Measurements from ENCODE around the gene INHA.
A peak's percentile ranks its signal among the peaks of the same experiment; 100 is the strongest.

INHA gene, protein sequence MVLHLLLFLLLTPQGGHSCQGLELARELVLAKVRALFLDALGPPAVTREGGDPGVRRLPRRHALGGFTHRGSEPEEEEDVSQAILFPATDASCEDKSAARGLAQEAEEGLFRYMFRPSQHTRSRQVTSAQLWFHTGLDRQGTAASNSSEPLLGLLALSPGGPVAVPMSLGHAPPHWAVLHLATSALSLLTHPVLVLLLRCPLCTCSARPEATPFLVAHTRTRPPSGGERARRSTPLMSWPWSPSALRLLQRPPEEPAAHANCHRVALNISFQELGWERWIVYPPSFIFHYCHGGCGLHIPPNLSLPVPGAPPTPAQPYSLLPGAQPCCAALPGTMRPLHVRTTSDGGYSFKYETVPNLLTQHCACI

DNA sequence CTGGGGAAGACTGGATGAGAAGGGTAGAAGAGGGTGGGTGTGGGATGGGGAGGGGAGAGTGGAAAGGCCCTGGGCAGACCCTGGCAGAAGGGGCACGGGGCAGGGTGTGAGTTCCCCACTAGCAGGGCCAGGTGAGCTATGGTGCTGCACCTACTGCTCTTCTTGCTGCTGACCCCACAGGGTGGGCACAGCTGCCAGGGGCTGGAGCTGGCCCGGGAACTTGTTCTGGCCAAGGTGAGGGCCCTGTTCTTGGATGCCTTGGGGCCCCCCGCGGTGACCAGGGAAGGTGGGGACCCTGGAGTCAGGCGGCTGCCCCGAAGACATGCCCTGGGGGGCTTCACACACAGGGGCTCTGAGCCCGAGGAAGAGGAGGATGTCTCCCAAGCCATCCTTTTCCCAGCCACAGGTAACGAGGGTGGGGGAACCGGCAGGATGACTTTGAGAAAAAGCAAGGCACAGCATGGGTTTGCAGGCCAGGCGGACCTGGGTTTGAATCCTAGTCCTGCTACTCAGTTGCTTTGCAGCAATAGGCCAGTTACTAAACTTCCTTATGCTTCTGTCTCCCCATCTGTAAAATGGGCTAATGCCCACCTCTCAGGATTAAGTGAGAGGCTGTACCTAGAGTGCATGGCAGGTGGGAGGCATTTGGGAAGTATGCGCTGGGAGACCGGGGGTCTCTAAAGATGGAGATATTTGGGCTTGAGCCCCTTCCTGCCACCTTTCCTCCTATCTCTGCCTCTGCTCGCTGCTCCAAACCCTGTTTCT lies at the start of gene INHA:
Gene INHA (plus strand): TSS at position 74 of the 765 bp plus-strand sequence. CDS start 65 bp downstream, at position 139.
- no peak for DNase-seq (ENCODE audit: low spot score)

DNA sequence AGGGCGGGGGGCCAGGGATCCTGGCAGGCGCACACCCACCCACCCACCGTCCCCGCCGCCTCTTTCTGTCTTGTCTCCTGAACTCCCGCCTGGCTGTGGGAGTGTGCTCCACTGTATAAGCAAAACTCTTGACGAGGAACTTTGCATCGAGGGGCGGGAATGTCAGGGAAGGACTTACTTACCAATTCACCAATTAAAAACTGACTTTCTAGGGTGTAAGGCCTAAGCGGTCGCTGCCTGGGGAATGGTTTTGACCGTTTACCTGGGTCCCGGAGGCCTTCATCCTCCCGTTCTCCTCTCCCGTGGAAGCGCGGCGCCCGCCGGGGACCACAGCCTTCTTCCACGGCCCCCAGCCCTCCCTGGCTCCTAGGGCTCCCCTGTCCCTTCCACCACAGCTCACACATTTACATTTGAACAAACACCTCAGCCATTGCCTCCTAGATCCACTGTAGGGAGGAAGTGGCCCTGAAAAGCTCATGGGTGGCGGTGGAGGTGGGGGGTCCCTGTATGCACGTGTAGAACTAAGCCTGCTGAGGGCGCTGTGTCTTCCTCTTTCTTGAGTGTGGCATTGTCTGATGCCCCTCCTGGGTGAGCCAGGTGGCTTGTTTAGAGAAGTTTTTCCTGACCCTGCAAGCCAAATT lies 49.0 kb upstream of the INHA start:
- no peak for DNase-seq (ENCODE audit: low spot score)

DNA sequence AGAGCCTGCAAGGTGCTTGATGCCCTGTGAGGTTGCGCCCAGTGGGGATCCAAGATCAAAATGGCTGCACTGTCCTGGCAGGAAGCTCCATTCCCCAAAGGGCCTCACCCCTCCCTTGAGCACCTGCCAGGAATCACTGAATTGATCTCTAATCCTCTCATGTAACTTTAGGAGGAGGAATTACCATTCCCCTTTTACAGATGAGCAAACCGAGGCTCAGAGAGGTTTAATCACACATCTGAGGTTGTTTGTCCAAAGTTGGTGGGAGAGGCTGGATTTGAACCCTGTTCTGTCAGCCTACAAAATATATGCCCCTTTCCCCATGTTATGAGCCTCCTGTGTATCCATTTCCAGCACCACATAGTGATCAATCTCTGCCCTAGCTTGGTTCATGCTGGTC lies 47.3 kb upstream of the INHA start:
- DNase-seq (ENCODE audit: low spot score) = no peak

DNA sequence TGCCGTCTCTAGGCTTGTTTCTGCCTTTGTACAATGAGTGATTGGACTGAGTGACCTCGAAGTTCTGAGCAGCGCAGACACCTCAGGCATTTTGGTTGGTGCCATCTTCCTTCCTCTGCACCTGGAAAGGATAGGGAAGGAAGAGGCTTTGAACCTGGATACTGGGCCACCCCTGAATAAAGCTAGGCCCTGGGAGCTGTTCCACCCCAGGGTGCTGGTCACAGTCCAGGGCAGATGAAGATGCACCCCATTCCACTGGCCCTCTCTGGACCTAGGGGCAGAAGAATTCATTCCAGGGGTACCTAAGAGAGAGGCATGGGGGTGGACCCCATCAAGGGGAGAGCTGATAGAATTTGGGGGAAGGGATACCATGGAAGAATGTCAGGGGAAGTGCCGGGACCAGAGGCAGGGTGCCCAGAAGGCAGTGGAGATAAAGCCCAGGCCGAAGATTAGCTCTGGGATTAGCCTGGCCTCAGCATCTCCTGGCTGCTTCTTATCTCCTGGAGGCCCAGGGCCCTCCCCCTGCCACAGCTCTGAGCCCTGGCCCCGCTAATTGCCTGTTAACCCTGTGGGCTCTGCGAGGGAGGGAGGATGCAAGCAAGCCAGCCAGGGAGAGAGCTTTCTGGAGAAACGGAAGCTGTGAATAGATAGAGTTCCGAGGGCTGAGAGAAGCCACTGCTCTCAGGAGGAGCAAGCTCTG lies 46.4 kb upstream of the INHA start:
- no peak for DNase-seq (ENCODE audit: low spot score)

DNA sequence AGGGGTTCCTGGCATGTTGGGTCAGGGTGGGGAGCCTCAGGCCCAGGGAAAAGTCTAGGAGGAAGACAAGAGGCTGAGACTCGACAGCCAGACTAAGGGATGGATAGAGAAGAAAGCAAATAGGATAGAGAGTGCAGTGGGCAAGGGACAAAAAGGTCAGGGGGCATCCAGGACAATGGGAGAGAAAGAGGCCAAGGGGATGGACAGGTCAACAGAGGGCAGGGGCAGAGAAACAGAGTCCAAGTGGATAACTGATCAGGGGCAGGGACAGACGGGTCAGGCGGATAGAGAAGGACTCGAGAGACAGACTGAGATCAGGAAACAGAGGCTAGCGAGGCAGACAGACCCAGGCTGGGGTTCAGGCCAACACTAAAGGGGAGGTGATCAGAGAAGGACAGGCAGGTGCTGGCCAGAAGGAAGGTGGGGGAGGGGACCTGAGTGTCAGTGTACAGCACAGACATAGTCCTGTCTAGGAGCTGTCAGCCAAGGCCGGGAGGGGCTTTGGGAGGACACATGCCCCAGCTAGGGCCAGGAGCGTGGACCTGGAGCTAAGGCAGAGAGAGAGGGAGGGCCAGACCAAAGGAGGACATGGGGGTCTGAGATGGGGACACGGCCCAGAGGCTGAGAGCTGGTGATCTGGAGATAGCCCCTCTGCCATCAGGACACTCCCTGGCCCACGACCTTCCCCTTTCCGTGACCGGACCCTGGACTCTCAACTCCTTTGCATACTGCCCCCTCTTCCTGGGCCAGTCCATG lies 45.6 kb upstream of the INHA start:
- no peak for DNase-seq (ENCODE audit: low spot score)

DNA sequence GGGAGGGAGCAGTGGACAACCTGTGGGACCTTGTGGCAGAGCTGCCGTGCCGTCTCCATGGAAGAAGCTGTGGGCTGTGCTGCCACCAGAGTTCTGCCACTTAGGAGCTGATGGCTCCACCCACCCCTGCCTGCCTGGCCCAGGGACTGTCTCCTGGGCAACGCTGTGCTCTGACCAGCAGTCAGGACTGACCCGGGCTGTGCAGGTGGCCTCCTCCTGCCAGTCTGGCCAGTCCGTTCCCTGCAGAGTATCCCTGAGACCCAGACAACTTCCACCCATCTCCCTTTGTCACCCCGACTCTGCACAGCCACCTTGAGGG lies 45.1 kb upstream of the INHA start:
- DNase-seq (ENCODE audit: low spot score) = no peak

DNA sequence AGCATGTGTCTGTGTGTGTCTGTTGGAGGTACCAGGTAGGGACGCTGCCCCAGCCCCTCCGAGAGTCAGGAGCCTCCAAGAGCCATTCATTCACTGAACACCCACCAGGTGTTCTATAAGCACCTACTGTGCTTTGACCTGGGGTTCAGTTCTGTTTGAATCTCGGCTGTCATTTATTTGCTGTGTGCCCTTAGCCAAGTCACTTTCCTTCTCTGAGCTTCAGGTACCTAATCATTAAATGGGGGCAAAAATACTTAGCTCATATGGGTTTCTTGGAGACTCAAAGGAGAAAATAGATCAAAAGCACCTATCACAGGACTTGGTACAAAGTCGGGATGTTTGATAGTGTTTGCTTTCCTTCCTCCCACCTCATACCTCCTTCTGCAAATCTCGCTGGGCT lies 44.6 kb upstream of the INHA start:
- no peak for DNase-seq (ENCODE audit: low spot score)

DNA sequence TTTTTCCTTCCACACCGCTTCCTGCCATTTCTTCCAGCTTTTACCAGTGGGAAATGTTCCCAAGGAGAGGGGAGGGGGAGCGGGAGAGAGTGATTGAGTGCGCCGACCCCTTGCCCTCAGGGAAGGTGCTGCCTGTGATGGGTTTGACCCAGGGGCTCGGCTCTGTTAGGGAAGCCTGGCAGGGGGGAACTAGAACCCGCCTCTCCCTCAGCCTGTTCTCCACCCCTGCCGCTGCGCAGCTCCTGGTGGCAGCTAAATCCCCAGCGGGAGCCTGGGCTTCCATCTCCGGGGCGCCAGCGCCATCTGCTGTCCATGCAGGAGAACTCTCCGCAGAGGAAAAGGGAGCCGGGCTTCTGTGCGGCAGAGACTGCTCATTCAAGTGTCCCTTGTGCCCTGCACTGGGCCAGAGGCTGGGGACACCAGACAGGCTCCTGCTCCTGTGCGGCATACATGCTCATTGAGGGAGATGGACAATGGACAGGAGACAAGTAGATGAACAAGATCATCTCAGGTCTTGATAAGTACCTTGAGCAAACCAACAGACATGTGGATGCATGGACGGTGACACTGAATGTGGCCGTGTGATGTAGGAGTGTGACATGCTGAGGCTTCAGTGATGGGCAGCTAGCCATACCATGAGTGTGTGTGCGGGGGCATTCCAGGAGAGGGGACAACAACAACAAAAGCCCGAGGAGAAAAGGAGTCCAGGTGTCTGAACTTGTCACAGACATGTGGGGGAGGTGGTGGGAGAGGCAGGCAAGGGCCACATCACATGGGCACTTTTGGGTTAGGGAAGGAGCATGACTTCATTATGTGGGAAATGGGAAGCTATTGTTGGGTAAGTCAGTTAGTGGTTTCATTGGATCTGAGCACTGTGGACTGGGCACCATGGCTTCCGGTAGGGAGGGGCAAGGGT lies 41.8 kb upstream of the INHA start:
- peak; percentile 84 for DNase-seq (ENCODE audit: low spot score)

DNA sequence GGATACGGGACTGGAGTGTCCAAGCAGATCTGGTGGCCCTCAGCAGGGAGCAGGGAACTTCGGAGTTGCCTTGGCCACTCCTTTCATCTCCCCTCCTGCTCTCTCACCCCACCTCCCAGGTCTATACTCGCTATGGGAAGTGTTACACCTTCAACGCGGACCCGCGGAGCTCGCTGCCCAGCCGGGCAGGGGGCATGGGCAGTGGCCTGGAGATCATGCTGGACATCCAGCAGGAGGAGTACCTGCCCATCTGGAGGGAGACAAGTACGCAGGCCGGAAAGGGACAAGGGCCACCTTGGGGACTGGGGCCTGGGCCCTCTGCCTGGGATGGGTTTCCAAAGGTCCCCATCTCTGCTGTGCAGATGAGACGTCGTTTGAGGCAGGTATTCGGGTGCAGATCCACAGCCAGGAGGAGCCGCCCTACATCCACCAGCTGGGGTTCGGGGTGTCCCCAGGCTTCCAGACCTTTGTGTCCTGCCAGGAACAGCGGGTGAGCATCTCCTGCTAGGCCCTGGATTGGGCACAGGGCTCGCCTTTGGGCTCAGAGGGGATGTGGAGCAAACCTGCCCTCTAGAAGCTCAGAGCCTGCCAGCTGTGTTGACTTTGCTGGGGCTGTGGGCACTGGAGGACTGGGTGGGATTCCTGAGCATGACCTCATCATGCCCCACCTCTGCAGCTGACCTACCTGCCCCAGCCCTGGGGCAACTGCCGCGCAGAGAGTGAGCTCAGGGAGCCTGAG lies 40.3 kb upstream of the INHA start:
- DNase-seq (ENCODE audit: low spot score) = no peak

DNA sequence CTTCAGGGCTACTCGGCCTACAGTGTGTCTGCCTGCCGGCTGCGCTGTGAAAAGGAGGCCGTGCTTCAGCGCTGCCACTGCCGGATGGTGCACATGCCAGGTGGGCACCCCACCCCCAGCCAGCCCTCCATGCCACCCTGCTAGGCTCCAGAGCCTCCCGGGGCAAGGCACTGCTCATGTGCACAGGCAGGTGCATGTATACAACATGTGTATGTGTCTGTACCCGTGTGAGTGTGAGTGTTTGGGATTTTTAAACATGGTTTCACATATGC lies 39.8 kb upstream of the INHA start:
- DNase-seq (ENCODE audit: low spot score) = no peak

DNA sequence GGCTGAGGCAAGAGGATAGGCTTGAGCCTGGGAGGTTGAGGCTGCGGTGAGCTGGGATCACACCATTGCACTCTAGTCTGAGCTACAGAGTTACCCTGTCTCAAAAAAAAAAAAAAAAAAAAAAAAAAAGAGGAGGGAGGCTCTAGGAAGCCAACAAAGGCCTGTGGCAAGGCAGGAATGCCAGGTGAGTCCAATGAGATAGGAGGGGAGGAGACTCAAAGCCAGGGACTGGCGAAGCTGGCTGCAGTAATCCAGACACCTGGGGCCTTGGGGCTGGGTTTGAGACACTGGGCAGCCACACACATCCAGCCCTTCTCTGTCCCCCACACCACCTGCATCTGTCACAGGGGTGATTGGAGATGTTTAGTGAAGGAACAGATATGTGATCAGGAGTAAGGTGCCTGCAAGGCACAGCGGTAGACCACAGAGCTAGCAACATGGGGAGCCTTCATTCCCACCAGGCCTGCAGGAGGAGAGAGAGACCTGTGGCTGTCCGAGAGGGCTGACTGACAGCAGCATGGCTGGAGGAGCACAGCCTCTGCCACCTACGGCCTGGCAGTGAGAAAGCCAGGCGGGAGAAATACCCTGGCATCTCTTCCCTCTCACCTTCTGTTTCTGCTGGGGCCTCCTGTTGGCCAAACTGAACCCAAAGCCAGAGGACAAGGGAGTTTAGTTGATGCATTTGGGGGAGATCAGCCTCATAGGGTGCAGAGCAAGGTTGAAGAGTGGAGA lies 38.0 kb upstream of the INHA start:
- DNase-seq (ENCODE audit: low spot score) = no peak

DNA sequence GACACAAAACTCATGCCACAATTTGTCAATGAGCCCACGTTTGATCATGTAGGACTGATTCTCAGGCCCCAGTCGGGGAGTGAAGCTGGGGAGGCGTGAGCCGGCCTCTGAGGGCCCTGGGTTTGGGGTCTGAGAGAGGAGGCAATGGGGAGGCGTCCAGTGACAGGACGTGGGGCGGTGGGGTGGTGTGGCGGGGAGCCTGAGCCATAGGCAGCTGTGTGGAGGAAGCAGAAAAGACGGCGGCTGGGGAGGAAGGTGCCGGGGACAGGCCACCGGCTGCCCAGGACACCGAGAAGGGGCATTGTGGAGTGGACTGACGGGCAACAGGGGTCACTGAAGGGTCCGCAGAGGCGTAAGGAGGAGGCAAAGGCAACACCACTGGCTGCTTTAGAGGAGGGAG lies 35.7 kb upstream of the INHA start:
- DNase-seq (ENCODE audit: low spot score) = no peak

DNA sequence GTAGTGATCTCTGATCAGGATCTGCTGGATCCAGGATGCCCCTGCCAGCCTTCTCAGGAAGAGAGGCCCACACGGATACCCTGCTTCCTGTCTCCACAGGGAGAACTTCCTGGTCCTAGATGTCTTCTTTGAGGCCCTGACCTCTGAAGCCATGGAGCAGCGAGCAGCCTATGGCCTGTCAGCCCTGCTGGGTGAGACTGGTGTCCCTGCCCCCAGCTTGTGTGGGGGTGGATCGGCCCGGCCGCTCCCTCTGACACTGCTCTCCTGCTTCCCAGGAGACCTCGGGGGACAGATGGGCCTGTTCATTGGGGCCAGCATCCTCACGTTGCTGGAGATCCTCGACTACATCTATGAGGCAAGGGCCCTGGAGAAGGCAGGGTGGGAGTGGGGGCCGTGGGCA lies 35.1 kb upstream of the INHA start:
- no peak for DNase-seq (ENCODE audit: low spot score)

DNA sequence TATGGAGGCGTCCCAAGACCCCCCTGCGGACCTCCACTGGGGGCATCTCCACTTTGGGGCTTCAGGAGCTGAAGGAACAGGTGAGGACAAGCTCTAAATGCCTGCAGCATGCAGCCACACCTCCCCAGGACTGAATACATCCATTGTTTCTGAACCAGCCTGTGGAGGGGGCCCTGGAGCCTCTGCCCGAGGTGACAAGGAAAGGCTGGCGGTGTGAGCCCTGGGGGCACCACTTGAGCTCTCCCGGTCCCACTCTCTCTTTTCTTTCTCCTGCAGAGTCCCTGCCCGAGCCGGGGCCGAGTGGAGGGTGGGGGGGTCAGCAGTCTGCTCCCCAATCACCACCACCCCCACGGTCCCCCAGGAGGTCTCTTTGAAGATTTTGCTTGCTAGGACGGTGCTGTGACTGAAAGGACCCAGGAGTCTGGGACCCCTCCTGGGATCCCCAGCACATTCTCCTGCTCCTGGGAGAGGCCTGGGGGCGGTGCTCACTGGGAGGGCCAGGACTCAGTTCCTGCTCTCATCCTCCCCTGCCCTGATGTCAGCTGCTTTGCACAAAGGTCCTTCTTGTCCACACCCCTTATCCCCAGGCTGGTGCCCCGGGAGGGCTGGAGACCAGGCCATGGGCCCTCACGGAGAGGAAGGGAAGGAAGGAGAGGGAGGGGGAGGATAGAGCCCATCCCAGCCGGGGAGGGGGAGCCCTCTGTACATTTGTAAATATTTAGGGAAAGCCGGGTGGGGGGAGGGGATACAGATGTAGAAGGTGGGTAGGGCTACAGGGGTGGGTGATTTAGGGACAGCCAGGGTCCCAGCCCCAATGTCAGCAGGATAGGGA lies 34.2 kb upstream of the INHA start:
- DNase-seq (ENCODE audit: low spot score) = no peak

DNA sequence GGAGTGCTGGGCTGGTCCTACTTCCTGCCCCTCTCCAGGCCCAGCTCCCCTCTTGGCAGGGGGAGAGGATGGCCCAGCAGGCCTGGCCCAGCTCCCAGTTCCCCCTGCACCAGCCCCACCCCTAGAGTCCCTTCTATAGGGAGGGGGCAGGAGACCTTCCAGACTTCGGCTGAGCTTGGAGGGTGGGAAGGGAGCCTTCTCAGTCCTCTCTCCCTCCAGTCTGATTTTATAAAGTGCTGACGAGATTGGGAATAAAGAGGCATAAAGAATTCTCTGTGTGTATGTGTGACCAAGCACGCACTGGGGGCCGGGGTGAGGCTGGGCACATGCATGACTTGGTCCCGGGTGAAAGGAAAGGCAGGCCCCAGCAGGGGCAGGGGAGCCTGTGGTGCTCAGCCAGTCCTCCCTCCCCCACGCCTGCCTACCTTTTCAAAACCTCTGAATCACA lies 33.6 kb upstream of the INHA start:
- no peak for DNase-seq (ENCODE audit: low spot score)

DNA sequence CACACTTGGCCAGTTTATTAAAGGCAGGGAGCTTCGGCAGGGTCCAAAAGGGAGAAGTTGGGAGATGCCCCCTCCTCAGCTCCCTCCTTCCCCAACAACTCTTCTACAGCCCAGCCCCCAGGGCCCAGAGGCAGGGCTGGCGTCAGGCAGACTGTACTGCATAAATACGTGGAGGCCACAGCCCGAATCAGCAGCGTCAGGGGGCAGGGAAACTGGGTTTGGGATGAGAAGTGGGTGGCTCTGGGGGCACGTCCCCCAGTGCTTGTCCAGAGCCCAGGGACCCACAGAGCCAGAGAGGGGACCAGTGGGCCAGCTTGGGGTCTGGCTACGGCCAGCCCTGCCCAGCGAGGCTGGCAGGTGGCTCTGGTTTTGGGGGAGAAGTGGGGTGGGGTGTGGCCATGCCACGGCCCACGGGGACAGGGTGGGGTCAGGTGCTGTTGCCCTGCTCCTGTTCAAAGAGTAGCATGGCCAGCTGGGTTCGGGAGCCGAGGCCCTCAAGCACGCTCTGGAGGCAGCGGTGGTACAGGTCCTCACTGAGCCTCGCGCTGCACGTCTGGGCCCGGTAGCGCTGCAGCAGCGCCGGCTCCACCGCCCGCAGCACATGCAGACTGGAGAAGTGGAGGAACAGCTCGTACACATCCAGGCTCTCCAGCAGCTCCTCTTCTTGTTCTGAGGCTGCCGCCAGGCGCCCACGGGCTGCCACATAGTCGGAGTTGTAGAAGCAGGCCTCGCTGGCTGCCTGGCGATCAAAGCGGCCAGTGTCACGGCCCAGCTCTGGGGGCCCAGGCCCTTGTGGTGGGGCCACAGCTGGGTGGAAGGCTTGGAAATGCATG lies 32.9 kb upstream of the INHA start:
- no peak for DNase-seq (ENCODE audit: low spot score)

DNA sequence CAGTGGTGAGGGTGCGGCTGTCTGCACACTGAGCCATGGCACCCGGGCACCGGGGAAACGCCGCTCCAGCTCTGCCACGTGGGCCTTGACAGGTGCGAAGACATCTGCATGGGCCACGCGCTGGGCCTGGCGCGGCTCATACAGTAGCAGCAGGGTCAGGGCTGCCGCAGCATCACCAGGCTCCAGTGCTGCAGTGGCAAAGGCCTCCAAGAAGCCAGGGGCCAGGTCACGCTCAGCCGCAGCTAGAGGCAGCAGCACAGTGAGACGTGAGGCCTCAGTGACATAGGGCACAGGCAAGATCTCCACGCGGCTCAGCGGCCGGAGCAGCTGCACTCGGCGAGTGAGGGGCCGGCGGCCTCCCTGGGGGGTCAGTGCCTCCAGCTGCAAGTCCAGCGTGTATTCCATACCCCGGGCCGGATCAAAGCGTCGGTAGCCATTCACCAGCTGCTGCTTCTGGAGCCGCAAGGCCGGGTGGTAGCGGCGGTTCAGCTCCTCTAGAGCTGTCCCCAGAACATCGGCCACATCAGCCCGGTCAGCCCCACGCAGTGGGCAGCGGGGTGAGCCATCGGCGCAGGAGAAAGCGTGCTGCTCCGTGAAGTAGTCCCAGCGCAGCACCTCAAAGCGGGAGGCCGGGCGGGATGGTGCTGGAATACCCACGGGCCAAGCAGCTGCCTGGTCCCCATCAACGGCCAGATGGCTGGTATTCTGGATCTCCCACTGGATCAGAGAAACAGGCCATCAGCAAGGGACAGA lies 32.0 kb upstream of the INHA start:
- no peak for DNase-seq (ENCODE audit: low spot score)
